HCT116 (cell line): Measurements from ENCODE around the gene GRAMD4. TPM values are rescaled to one million over a fixed set of nuclear protein-coding genes. Genes with fewer than 3 reads are reported as not detected.
"Not testable (repeated sequence)": the region's sequence is repeated elsewhere in the genome, so short reads cannot be mapped to it uniquely, and the experiment has no call there.

Experiments used
- ATAC-seq: fragments of 200-7000 bp; cut with Tn5 transposase; 2 replicates; pipeline ENCODE4 v1.9.1; 2020; ENCODE audit warnings: mild to moderate bottlenecking, moderate library complexity
- BruUV-seq: library from RNA; stranded (reverse); fragments of 400-500 nt; replicated peaks from 2 replicates; lab custom pipeline; 2021; lab: Mats Ljungman, UMichigan
- CTCF ChIA-PET: fragments of 300-600 bp; sonication (Branson Sonifier 250); formaldehyde crosslinking; loops from one replicate; lab custom pipeline; 2021; ENCODE audit warnings: antibody characterized with exemption; lab: Charles Lee
- POLR2A ChIA-PET: fragments of 300-600, 350-600 bp; sonication (Branson Sonifier 250); formaldehyde crosslinking; loops from one replicate; lab custom pipeline; 2021; ENCODE audit warnings: antibody characterized with exemption; lab: Charles Lee
- RAD21 ChIA-PET, 2 experiments: fragments of 300-600 bp; sonication (Branson Sonifier 250); formaldehyde crosslinking; loops; one replicate each; lab custom pipeline; 2023; ENCODE audit warnings: low total read pairs in 2 of 2; ENCODE audit not compliant: uncharacterized antibody in 2 of 2, unreplicated experiment in 2 of 2, low non-redundant PET in 1 of 2; lab: Charles Lee
- DNase-seq: peaks from one replicate; pipeline ENCODE4 v3.0.0-alpha.2; 2010; ENCODE audit warnings: low read depth, low spot score
- H2AFZ ChIP-seq: fragments of 200-600 bp; shearing (Covaris generic), sonication (generic); 2 replicates; pipeline ENCODE4 v1.6.1; 2017; ENCODE audit warnings: low read depth, mixed run types, mixed read lengths, antibody characterized with exemption, low read length; ENCODE audit not compliant: poor library complexity, severe bottlenecking
- H3K27ac ChIP-seq: 2 replicates; pipeline ENCODE4 v1.5.1; 2012; ENCODE audit warnings: low read depth, low read length
- H3K27me3 ChIP-seq: fragments of 200-600 bp; sonication (generic); 2 replicates; pipeline ENCODE4 v1.6.1; 2016; ENCODE audit warnings: mixed run types, low read length, mixed read lengths; ENCODE audit not compliant: insufficient read depth
- H3K36me3 ChIP-seq, 2 experiments: fragments of 200-500 bp in 1 of 2; fragments of 200-600 bp in 1 of 2; sonication (Bioruptor generic) in 1 of 2; sonication (generic) in 1 of 2; 2 replicates each; pipeline versions ENCODE4 v1.5.1 to v1.6.1; 2014 to 2016; ENCODE audit warnings: low read length in 2 of 2, inconsistent platforms in 1 of 2, mixed read lengths in 1 of 2, mixed run types in 1 of 2; ENCODE audit not compliant: insufficient read depth in 2 of 2, control insufficient read depth in 1 of 2
- H3K4me1 ChIP-seq, 2 experiments: fragments of 200-600 bp in 1 of 2; sonication (generic) in 1 of 2; 2 replicates each; pipeline versions ENCODE4 v1.5.1 to v1.6.1; 2012 to 2017; ENCODE audit warnings: low read length in 2 of 2, inconsistent platforms in 1 of 2, mild to moderate bottlenecking in 1 of 2, mixed read lengths in 1 of 2, mixed run types in 1 of 2, moderate library complexity in 1 of 2; ENCODE audit not compliant: insufficient read depth in 2 of 2, control insufficient read depth in 1 of 2
- H3K4me2 ChIP-seq: fragments of 200-600 bp; sonication (generic); 2 replicates; pipeline ENCODE4 v1.6.1; 2017; ENCODE audit warnings: mixed run types, low read length, mixed read lengths
- H3K4me3 ChIP-seq, 2 experiments: fragments of 200-600 bp in 1 of 2; sonication (generic) in 1 of 2; replicated peaks in 1 of 2; 2 replicates each; pipeline ENCODE4 v1.5.1; 2011 to 2016; ENCODE audit warnings: low read length in 2 of 2, control low read depth in 1 of 2, low read depth in 1 of 2, mild to moderate bottlenecking in 1 of 2, mixed read lengths in 1 of 2, mixed run types in 1 of 2
- H3K79me2 ChIP-seq: fragments of 200-600 bp; sonication (generic); 2 replicates; pipeline ENCODE4 v1.6.1; 2017; ENCODE audit warnings: mild to moderate bottlenecking, mixed run types, low read length, moderate library complexity, mixed read lengths; ENCODE audit not compliant: insufficient read depth
- H3K9ac ChIP-seq: fragments of 200-600 bp; sonication (generic); 2 replicates; pipeline ENCODE4 v1.6.1; 2016; ENCODE audit warnings: low read length, mixed read lengths
- H3K9me2 ChIP-seq: fragments of 200-600 bp; sonication (generic), shearing (Covaris generic); 2 replicates; pipeline ENCODE4 v1.6.1; 2017; ENCODE audit warnings: mixed run types, mild to moderate bottlenecking, moderate library complexity; ENCODE audit not compliant: insufficient read depth
- H3K9me3 ChIP-seq, 2 experiments: fragments of 200-500 bp in 1 of 2; fragments of 200-600 bp in 1 of 2; sonication (Bioruptor generic) in 1 of 2; sonication (generic) in 1 of 2; 2 replicates each; pipeline ENCODE4 v1.6.1; 2014 to 2017; ENCODE audit warnings: low read length in 2 of 2, mixed read lengths in 2 of 2, inconsistent platforms in 1 of 2, low read depth in 1 of 2, mild to moderate bottlenecking in 1 of 2, mixed run types in 1 of 2, moderate library complexity in 1 of 2; ENCODE audit not compliant: control insufficient read depth in 1 of 2, insufficient read depth in 1 of 2
- H4K20me1 ChIP-seq: fragments of 200-600 bp; sonication (generic), shearing (Covaris generic); 2 replicates; pipeline ENCODE4 v1.6.1; 2017; ENCODE audit warnings: mixed run types, mild to moderate bottlenecking, moderate library complexity; ENCODE audit not compliant: insufficient read depth
- ATF3 ChIP-seq: IDR thresholded peaks from 2 replicates; pipeline ENCODE4 v1.6.1; 2012
- CEBPB ChIP-seq: IDR thresholded peaks from 2 replicates; pipeline ENCODE4 v1.6.1; 2012; ENCODE audit warnings: low read depth
- CTCF ChIP-seq, 3 experiments: fragments of 200-600 bp in 1 of 3; sonication (generic) in 1 of 3; IDR thresholded peaks in 2 of 3; conservative IDR thresholded peaks in 1 of 3; 2 replicates each; pipeline ENCODE4 v1.5.1; 2012 to 2017; ENCODE audit warnings: low read depth in 2 of 3, low read length in 2 of 3, antibody characterized with exemption in 1 of 3, borderline replicate concordance in 1 of 3, control low read depth in 1 of 3, mild to moderate bottlenecking in 1 of 3, mixed read lengths in 1 of 3, mixed run types in 1 of 3, moderate library complexity in 1 of 3; ENCODE audit not compliant: insufficient read depth in 1 of 3
- EGR1 ChIP-seq: IDR thresholded peaks from 2 replicates; pipeline ENCODE4 v1.6.1; 2012; ENCODE audit warnings: low read depth
- ELF1 ChIP-seq: IDR thresholded peaks from 2 replicates; pipeline ENCODE4 v1.6.1; 2012; ENCODE audit warnings: low read depth, borderline replicate concordance
- EZH2 ChIP-seq: fragments of 200-600 bp; sonication (generic); IDR thresholded peaks from 2 replicates; pipeline ENCODE4 v1.6.1; 2017; ENCODE audit warnings: antibody characterized with exemption, mixed run types
- FOSL1 ChIP-seq: IDR thresholded peaks from 2 replicates; pipeline ENCODE4 v1.6.1; 2012; ENCODE audit warnings: low read depth
- JUND ChIP-seq: IDR thresholded peaks from 2 replicates; pipeline ENCODE4 v1.6.1; 2012
- MAX ChIP-seq: IDR thresholded peaks from 2 replicates; pipeline ENCODE4 v1.6.1; 2012
- POLR2A ChIP-seq: IDR thresholded peaks from 2 replicates; pipeline ENCODE4 v1.7.0; 2011; ENCODE audit warnings: borderline replicate concordance; ENCODE audit not compliant: insufficient read depth, insufficient read length; ENCODE audit errors: extremely low read depth
- POLR2AphosphoS5 ChIP-seq: IDR thresholded peaks from 2 replicates; pipeline ENCODE4 v1.6.1; 2011; ENCODE audit warnings: mild to moderate bottlenecking, low read depth, low read length, moderate library complexity
- RAD21 ChIP-seq: IDR thresholded peaks from 2 replicates; pipeline ENCODE4 v1.6.1; 2012; ENCODE audit warnings: low read depth, mild to moderate bottlenecking
- SP1 ChIP-seq: IDR thresholded peaks from 2 replicates; pipeline ENCODE4 v1.6.1; 2012; ENCODE audit warnings: low read depth
- SRF ChIP-seq: IDR thresholded peaks from 2 replicates; pipeline ENCODE4 v1.6.1; 2012; ENCODE audit warnings: low read depth
- TCF7L2 ChIP-seq: IDR thresholded peaks from 2 replicates; pipeline ENCODE4 v1.7.0; 2011; ENCODE audit warnings: borderline replicate concordance, inconsistent platforms; ENCODE audit not compliant: insufficient read depth, insufficient read length; ENCODE audit errors: extremely low read depth
- ZFX ChIP-seq: fragments of 450-650 bp; IDR thresholded peaks from 2 replicates; pipeline ENCODE4 v1.6.1; 2017
- intact Hi-C: fragments of 100-400 bp; cut with micrococcal nuclease; formaldehyde crosslinking; loops from 2 replicates; pipeline ENCODE4 v1.10.0; 2022
- total RNA-seq: library from RNA; stranded (reverse); gene quantifications from one replicate; pipeline ENCODE4 v1.2.1, GENCODE V29; 2021; ENCODE audit not compliant: unreplicated experiment

Gene GRAMD4
- total RNA-seq, 1 experiment from 2014 or later = 25.8 TPM

GRCh38 chr22:46634011-46634699, 14.0 kb downstream of the GRAMD4 start:
- ChIA-PET RAD21 (no interaction called here), POLR2A (no interaction called here)
- no TSS peak for BruUV-seq

GRCh38 chr22:46634973-46635685, 14.9 kb downstream of the GRAMD4 start:
- BruUV-seq, POLR2A ChIA-PET, H3K36me3 ChIP-seq, H3K27me3 ChIP-seq, H3K9me3 ChIP-seq, H3K79me2 ChIP-seq, CTCF ChIA-PET, H3K9ac ChIP-seq, H4K20me1 ChIP-seq, H3K4me3 ChIP-seq, H3K9me2 ChIP-seq, intact Hi-C loops, H2AFZ ChIP-seq, RAD21 ChIA-PET, H3K27ac ChIP-seq: not testable (repeated sequence)
- H3K4me1 ChIP-seq = peaks cover 12 to 21% of the 10 kb centered on the region in 2 experiments
- peak; percentile 69 for DNase-seq
- peak overlapping the region; percentile 37 for H3K4me2 ChIP-seq
- peak; percentile 76 for ATAC-seq

More at GRCh38 chr22:46634011-46634699, 14.0 kb downstream of the GRAMD4 start:
- TF ChIP-seq TCF7L2 (no peak), CTCF (IDR thresholded peaks at IDR 0.05 in 2 of 3, conservative IDR thresholded peaks at IDR 0.05 in 1 of 3; ENCODE audit: borderline replicate concordance in 1 of 3, insufficient read depth in 1 of 3, low read depth in 2 of 3, low read length in 2 of 3) (no peak), EGR1 (no peak), EZH2 (no peak), SRF (no peak), JUND (no peak), ZFX (no peak), ELF1 (no peak), CEBPB (no peak), POLR2A (no peak), FOSL1 (no peak), POLR2AphosphoS5 (no peak), MAX (no peak), SP1 (no peak), RAD21 (no peak), ATF3 (no peak)
- TF ChIP-seq, all 23 proteins: peak for 0
- no peak overlapping the region for H3K9ac ChIP-seq
- peak overlapping the region; percentile 37; the same call in 1 of the 2 replicates for H3K4me2 ChIP-seq
- peaks cover 12 to 21% of the 10 kb centered on the region in 2 experiments for H3K4me1 ChIP-seq
- DNase-seq = no peak
- no peaks in the 10 kb centered on the region for H3K79me2 ChIP-seq
- no peaks in the 10 kb centered on the region for H4K20me1 ChIP-seq
- intact Hi-C loops = no loop called here
- no peaks in the 10 kb centered on the region for H3K36me3 ChIP-seq
- CTCF ChIA-PET = no interaction called here
- no peaks in the 10 kb centered on the region for H3K9me3 ChIP-seq
- ATAC-seq = no peak
- no peak overlapping the region for H3K4me3 ChIP-seq
- no peaks in the 10 kb centered on the region for H3K27me3 ChIP-seq
- H3K27ac ChIP-seq = no peak overlapping the region
- no peaks in the 10 kb centered on the region for H3K9me2 ChIP-seq
- no peak overlapping the region for H2AFZ ChIP-seq
